Caco-2 (cell line): ENCODE data around the gene PCDHGA9. TPM values are rescaled to one million over a fixed set of nuclear protein-coding genes. Genes with fewer than 3 reads are reported as not detected.
"Not testable (repeated sequence)": the region's sequence is repeated elsewhere in the genome, so short reads cannot be mapped to it uniquely, and the experiment has no call there.

Experiments used
- BruUV-seq: library from RNA; stranded (reverse); fragments of 400-500 nt; replicated peaks from 2 replicates; lab custom pipeline; 2021; lab: Mats Ljungman, UMichigan
- CTCF ChIA-PET: fragments of 300-600 bp; sonication (Branson Sonifier 250); formaldehyde crosslinking; loops from one replicate; lab custom pipeline; 2022; ENCODE audit warnings: antibody characterized with exemption; lab: Charles Lee
- POLR2A ChIA-PET: fragments of 300-600 bp; sonication (Branson Sonifier 250); formaldehyde crosslinking; loops from one replicate; lab custom pipeline; 2022; ENCODE audit warnings: antibody characterized with exemption; lab: Charles Lee
- DNase-seq, 2 experiments: peaks; one replicate each; pipeline versions ENCODE4 v3.0.0 to v3.0.0-alpha.2; 2020 to 2022
- H3K27me3 ChIP-seq: replicated peaks from 2 replicates; pipeline ENCODE4 v1.6.0; 2011; ENCODE audit warnings: low read length; ENCODE audit not compliant: control insufficient read depth, insufficient read depth
- H3K36me3 ChIP-seq: 2 replicates; pipeline ENCODE4 v1.5.1; 2011; ENCODE audit warnings: low read length; ENCODE audit not compliant: control insufficient read depth, insufficient read depth
- H3K4me1 ChIP-seq: fragments of 250-450 bp; sonication (Bioruptor Pico); 2 replicates; pipeline ENCODE4 v1.5.1; 2020; ENCODE audit warnings: mild to moderate bottlenecking
- H3K4me3 ChIP-seq: 2 replicates; pipeline ENCODE4 v1.5.1; 2011; ENCODE audit warnings: low read depth, mild to moderate bottlenecking, control low read depth, low read length
- H3K9me3 ChIP-seq: fragments of 250-450 bp; sonication (Bioruptor Pico); 2 replicates; pipeline ENCODE4 v1.5.1; 2020; ENCODE audit warnings: mild to moderate bottlenecking, moderate library complexity
- H3K27ac Mint-ChIP-seq: one replicate; pipeline ENCODE4 v1.8.0; 2022; ENCODE audit warnings: mixed read lengths; ENCODE audit not compliant: unreplicated experiment
- H3K27me3 Mint-ChIP-seq: one replicate; pipeline ENCODE4 v1.8.0; 2022; ENCODE audit warnings: mixed read lengths; ENCODE audit not compliant: insufficient read depth, unreplicated experiment
- H3K36me3 Mint-ChIP-seq: one replicate; pipeline ENCODE4 v1.8.0; 2022; ENCODE audit warnings: mild to moderate bottlenecking, mixed read lengths; ENCODE audit not compliant: insufficient read depth, unreplicated experiment
- H3K4me1 Mint-ChIP-seq: one replicate; pipeline ENCODE4 v1.8.0; 2022; ENCODE audit warnings: low read depth, mixed read lengths; ENCODE audit not compliant: unreplicated experiment
- H3K4me3 Mint-ChIP-seq: one replicate; pipeline ENCODE4 v1.8.0; 2022; ENCODE audit warnings: mild to moderate bottlenecking, moderate library complexity, mixed read lengths; ENCODE audit not compliant: unreplicated experiment
- H3K9me3 Mint-ChIP-seq: one replicate; pipeline ENCODE4 v1.8.0; 2022; ENCODE audit warnings: mixed read lengths; ENCODE audit not compliant: unreplicated experiment
- CTCF ChIP-seq, 2 experiments: fragments of 200-600 bp in 1 of 2; IDR thresholded peaks; 1 replicate in 1 of 2; 2 replicates in 1 of 2; pipeline versions ENCODE4 v1.5.1 to v1.8.0; 2011 to 2022; ENCODE audit warnings: antibody characterized with exemption in 1 of 2, control low read depth in 1 of 2, inconsistent platforms in 1 of 2, low read depth in 1 of 2, low read length in 1 of 2, mild to moderate bottlenecking in 1 of 2, moderate library complexity in 1 of 2; ENCODE audit not compliant: insufficient read depth in 1 of 2, severe bottlenecking in 1 of 2, unreplicated experiment in 1 of 2
- intact Hi-C: fragments of 100-400 bp; cut with micrococcal nuclease; formaldehyde crosslinking; loops from one replicate; pipeline ENCODE4 v1.10.0; 2022; ENCODE audit not compliant: unreplicated experiment
- total RNA-seq: library from RNA; stranded (reverse); gene quantifications from 2 replicates; pipeline ENCODE4 v1.2.3, GENCODE V29; 2022

The PCDHGA9 gene
- total RNA-seq, 1 experiment from 2014 or later, result 2.8 TPM

- H3K27me3 Mint-ChIP-seq, H3K4me3 ChIP-seq, intact Hi-C loops, DNase-seq, H3K36me3 ChIP-seq, BruUV-seq, H3K9me3 ChIP-seq, H3K4me1 Mint-ChIP-seq, H3K4me1 ChIP-seq, H3K27ac Mint-ChIP-seq, POLR2A ChIA-PET, H3K4me3 Mint-ChIP-seq, H3K27me3 ChIP-seq: not testable (repeated sequence)
- H3K36me3 Mint-ChIP-seq, result peaks cover 14% of the 10 kb centered on the region
- CTCF ChIA-PET, result interaction anchor here (1.3 kb wide), 1 partner anchor 156 kb away, joined by 5 read pairs; no protein-coding TSS in a partner anchor
- TF ChIP-seq CTCF (IDR thresholded peaks at IDR 0.05; ENCODE audit: insufficient read depth in 1 of 2, low read depth in 1 of 2, low read length in 1 of 2, severe bottlenecking in 1 of 2, unreplicated experiment in 1 of 2), result peak in 1 of 2 experiments; percentile 12
- H3K9me3 Mint-ChIP-seq, result peaks cover 19% of the 10 kb centered on the region
Measured at GRCh38 chr5:141407790-141408505, 5.4 kb downstream of the PCDHGA9 start, which contains the start of gene PCDHGB6. PCDHGB6 (plus strand) TSS chr5:141408021; CDS start chr5:141408203, 182 bp downstream.

GRCh38 chr5:141409598-141410306 lies 7.2 kb downstream of the PCDHGA9 start:
- no peak overlapping the region for H3K27ac Mint-ChIP-seq
- ChIA-PET CTCF (no interaction called here), POLR2A (no interaction called here)
- no peak for TF ChIP-seq CTCF (IDR thresholded peaks at IDR 0.05; ENCODE audit: insufficient read depth in 1 of 2, low read depth in 1 of 2, low read length in 1 of 2, severe bottlenecking in 1 of 2, unreplicated experiment in 1 of 2)
- Histone ChIP-seq H3K4me3 (no peak overlapping the region), H3K9me3 (peaks cover 7% of the 10 kb centered on the region), H3K4me1 (no peaks in the 10 kb centered on the region), H3K36me3 (no peaks in the 10 kb centered on the region), H3K27me3 (no peaks in the 10 kb centered on the region)
- intact Hi-C loops, result loop anchor here (5.0 kb wide), 1 partner anchor 87 kb away; the partner anchor contains the start of gene TAF7
- H3K36me3 Mint-ChIP-seq, result peaks cover 4% of the 10 kb centered on the region
- no peak for DNase-seq
- H3K27me3 Mint-ChIP-seq, result no peaks in the 10 kb centered on the region
- H3K9me3 Mint-ChIP-seq, result peaks cover 34% of the 10 kb centered on the region
- H3K4me3 Mint-ChIP-seq, result no peak overlapping the region
- H3K4me1 Mint-ChIP-seq, result no peaks in the 10 kb centered on the region
- no TSS peak for BruUV-seq

GRCh38 chr5:141411575-141411974 lies 9.0 kb downstream of the PCDHGA9 start:
- BruUV-seq, result no TSS peak
- H3K36me3 ChIP-seq, result no peaks in the 10 kb centered on the region
- H3K27me3 ChIP-seq, result no peaks in the 10 kb centered on the region
- H3K4me3 ChIP-seq, result no peak overlapping the region
- no peaks in the 10 kb centered on the region for H3K27me3 Mint-ChIP-seq
- no peak for TF ChIP-seq CTCF (IDR thresholded peaks at IDR 0.05; ENCODE audit: insufficient read depth in 1 of 2, low read depth in 1 of 2, low read length in 1 of 2, severe bottlenecking in 1 of 2, unreplicated experiment in 1 of 2)
- no peaks in the 10 kb centered on the region for H3K4me1 Mint-ChIP-seq
- peaks cover 4% of the 10 kb centered on the region for H3K36me3 Mint-ChIP-seq
- no peak overlapping the region for H3K4me3 Mint-ChIP-seq
- ChIA-PET POLR2A (no interaction called here), CTCF (no interaction called here)
- no peak overlapping the region for H3K27ac Mint-ChIP-seq
- H3K4me1 ChIP-seq, result no peaks in the 10 kb centered on the region
- peaks cover 35% of the 10 kb centered on the region for H3K9me3 Mint-ChIP-seq
- intact Hi-C loops, result loop anchor here (5.0 kb wide), 1 partner anchor 89 kb away; the partner anchor contains the start of gene TAF7
- no peak for DNase-seq
- peaks cover 10% of the 10 kb centered on the region for H3K9me3 ChIP-seq
